ENCODE measurements around the gene TMEM163.
A peak's percentile ranks its signal among the peaks of the same experiment; 100 is the strongest.
"Not testable (repeated sequence)": the region's sequence is repeated elsewhere in the genome, so short reads cannot be mapped to it uniquely, and the experiment has no call there.

The TMEM163 gene

DNA sequence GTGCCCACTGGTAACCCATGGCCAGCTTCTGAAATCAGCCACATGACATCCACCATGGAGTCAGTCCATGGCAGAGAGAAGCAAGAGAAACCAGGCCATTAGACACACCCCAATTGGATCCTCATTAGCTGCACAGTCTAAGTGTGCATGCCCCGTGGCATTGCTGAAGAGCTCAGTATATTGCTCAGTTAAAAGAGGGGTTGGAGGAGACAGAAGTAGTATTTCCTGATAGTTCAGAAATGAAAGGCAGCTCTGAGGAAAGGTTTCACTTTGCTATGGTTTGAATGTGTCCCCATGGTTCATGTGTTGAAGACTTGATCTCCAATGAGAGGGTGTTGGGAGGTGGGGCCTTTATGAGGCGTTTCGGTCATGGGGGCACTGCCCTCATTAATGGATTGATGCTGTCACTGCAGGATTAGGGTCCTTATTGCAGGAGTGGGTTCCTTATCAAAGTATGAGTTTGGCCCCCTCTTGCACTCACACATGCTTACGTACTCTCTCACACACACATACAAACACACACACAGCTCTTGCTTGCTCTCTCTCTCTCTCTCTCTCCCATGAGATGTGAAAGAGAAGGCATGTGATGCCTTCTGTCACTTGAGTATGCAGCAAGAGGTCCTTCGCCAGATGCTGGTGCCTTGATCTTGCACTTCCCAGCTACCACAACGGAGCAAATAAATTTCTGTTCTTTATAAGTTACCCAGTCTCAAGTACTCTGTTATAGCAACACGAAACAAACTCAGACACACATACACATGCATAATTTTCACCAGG is 58.0 kb downstream of the TMEM163 start:
- DNase-seq = no peak

DNA sequence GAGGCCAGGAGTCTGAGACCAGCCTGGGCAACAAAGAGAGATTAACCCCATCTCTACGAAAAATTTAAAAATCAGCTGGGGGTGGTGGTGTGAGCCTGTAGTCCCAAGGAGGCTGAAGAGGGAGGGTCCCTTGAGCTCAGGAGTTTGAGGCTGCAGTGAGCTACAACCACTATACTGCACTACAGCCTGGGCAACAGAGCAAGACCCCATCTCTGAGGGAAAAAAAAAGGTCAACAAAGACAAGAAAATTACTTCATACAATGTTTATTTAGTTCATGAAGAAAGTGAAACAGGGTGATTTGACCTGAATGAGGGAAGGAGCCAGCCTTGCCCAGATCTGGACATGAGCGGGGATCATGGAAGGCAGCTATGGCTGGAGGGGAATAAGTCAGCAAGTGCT is 59.1 kb downstream of the TMEM163 start:
- DNase-seq = no peak

DNA sequence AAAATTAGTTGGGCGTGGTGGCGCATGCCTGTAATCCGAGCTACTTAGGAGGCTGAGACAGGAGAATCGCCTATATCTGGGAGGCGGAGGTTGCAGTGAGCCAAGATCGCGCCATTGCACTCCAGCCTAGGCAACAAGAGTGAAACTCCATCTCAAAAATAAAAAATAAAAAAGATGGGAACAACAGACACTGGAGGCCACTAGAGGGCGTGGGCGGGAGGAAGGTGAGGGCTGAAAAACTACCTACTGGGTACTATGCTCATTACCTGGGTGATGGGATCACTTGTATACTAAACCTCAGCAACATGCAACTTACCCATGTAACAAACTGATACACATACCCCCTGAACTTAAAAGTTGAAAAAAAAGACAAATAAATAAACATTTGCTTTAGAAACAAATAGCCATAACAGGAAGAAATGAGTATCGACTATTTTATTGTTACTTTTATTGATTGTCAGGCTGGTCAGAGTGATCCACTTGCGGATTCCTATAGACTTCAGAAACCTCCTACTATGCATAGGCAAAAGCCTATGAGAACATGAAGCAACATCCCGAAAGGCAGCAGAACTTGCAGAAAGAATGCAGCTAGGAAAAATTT is 61.0 kb downstream of the TMEM163 start:
- peak; percentile 13 to 40 for DNase-seq

DNA sequence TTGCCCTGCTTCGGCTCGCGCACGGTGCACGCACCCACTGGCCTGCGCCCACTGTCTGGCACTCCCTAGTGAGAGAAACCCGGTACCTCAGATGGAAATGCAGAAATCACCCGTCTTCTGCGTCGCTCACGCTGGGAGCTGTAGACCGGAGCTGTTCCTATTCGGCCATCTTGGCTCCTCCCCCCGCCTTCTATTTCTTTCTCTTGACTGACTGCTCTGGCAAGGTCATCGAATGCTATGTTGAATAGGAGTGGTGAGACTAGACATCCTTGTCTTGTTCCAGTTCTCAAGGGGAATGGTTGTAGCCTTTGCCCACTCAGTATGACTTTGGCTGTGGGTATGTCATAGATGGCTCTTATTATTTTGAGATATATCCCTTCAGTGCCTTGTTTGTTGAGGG is 62.4 kb downstream of the TMEM163 start:
- not testable (repeated sequence) for DNase-seq

DNA sequence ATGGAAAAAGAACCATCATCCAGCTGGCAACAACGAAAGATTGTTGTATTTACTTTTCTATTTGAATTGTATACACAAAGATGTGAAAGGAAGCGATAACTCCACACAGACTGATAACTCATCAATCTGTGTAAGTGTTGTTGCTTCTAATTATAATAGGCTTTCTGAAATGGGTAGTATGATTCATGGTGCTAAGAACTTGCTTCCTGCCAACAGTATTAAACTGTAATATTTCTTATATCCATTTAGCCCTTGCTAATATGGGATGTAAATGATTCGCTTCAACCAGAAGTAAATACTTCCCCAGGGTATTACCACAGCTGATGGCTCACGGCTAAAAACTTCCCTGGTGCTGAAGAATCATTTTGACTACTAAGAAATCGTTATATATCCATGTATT is 70.2 kb downstream of the TMEM163 start:
- DNase-seq = no peak

DNA sequence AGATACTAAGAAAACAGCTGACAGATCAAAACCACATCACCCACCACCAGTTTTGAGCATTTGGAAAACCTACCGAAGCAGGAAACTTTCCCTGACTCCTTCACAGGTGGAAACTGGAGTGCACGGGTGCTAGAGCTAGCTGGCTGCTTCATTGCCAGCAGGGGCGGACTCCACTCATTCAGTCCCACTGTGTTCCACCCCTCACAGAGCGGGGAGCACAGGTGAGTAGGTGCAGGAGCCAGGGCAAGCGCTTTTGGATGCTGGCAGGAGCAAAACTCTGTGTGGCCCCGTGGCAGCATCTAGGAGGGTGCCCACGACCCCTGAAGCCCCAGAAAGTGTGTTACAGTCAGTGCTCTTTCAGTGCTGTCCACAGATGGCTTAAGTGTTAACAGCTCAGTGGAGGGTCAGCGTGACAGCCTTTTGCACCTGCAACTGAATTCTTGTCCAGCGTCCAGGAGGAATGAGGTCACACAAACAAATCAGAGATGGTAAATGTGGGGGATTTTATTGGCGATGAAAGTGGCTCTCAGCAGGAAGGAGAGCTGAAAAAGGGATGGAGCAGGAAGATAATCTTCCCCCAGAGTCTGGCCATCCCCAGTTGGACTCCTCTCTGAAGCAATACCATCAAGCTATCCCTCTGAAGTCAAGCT is 71.1 kb downstream of the TMEM163 start:
- no peak for DNase-seq

DNA sequence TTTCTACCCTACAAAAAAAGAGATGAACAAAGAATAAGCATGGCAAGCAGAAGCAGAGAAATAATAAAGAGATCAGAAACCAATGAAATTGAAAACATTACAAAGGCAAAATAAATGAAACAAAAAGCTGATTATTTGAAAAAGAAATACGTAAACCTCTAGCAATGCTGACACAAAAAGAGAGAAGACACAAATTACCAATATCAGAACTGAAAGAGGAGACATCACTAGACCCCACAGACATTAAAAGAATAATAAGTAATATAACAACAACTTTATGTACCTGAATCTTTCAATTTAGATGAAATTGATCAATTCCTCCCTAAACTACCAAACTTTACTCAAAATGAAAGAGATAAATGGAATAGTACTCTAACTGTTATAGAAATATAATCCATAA is 75.9 kb downstream of the TMEM163 start:
- no peak for DNase-seq

DNA sequence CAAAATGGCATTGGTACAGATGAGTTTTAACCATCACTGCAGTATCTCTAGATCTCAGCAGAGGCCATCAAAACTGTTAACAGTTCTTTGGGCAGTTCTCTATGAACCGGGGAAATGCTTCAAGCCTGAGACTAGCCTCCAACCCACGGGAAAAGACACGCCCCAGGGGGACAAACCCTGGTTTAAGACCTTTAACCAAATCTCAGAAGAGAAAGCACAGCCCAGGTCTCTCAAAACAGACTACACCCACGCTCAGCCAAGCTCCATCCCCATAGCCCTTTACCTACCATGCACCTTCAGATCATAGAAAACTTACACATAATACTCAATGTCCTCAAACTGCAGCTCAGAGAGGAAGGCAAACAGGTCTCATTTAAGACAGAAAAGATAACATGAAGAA is 78.3 kb downstream of the TMEM163 start:
- no peak for DNase-seq

DNA sequence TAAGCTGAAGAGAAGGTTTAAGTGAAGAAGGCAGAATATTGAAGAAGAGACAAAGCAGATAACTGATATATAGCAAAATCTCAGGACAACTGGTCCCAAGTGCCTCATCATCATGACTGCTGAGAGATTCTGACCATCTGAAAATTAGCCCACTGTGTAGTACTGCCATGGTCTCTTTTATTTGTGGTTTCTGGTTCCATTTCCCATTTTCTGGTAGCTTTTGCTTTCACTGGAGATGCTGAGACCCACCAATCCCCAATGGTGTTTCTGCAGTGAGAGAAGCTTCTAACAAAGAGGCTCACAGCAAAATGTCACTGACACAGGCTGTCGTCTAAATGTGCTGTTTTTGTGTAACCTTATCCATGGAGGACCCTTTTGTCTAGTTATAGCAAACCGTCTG is 79.5 kb downstream of the TMEM163 start:
- no peak for DNase-seq

DNA sequence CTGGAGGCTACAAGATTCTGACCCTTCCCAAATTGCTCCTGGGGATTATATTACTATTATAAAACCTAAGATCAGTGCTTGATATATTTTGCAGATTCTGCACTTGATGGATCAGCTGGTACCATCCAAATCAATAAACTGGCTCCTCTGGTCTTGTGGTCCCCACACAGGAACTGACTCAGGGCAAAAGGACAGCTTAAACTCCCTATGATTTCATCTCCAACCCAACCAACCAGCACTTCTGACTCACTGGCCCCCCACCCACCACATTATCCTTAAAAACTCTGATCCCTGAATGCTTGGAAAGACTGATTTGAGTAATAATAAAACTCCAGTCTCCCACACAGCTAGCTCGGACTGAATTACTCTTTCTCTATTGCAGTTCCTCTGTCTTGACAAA is 82.1 kb downstream of the TMEM163 start:
- DNase-seq = no peak

DNA sequence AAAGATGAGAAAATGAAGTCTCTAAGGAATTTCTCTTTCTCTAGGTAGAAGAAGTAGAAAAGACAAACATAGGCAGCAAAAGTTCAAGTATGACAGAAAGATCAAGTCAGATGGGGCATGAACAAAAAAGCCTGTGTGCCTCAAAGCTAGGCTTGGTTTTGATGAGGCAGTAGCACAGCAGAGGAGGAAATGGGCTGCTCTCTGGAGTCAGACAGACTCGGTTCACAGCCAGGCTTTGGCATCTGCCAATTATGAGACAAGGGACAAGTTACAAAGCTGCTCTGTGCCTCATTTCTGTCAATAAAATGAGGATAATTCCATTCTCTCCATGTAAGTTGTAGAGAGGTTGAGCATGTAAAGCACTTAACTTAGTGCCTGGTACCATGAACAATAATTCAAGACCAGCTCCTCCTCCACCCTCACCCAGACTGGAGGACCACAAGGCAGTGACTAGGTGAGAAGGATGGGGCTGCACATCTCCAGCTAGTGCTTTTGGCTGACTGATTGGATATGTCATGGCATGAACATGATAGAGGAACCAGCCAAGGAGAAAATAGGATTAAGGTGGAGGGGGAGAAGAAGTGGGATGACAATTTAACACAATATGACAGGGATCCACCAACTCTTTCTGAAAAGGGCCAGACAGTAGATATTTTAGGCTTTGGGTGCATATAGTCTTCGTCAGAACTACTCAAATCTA is 84.6 kb downstream of the TMEM163 start:
- DNase-seq = no peak

DNA sequence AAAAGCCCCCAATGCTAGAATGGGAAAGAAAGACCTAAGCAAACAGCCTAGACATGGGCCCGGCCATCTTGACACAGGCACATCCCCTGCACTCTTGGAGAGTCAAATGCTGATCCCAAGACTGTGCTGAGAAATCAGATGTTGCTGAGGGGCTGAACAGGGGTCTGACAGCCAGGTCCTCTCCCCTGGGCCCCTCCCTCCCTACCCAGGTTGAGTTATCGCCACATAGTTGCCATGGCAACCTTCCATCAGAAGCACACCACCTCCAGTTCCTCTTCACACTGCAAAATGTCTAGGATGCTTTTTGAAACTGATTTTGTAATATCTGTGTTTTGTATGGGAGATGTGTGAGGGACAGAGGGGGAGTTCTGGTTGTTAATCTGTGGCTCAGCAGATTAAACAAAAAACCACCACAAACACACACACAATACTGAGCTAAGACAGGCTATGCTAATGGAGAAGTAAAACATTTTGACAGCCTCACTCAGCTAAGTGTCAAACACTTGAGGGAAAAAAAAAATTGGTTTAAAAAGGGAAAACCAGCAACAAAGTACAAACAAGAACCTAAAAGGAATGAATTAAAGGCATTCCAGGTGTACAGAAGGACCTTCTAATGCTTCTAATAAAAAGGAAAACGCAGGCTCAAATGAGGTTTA is 88.2 kb downstream of the TMEM163 start:
- DNase-seq = no peak

DNA sequence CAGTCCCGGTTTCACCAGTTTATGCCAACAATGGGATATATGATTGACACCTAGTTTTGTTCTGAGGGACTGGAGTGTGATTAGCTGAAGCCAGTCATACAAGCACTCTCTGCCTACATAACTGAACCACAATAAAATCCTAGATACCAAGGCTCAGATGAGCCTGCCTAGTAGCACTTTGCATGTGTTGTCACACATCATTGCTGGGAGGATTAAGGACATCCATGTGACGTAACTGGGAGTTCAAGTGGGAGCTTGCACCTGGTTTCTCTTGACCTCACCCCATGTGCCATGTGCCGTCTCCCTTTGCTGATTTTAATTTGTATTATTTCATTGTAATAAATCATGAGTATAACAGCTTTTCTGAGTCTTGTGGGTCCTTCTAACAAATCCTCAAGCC is 90.3 kb downstream of the TMEM163 start:
- DNase-seq = no peak

DNA sequence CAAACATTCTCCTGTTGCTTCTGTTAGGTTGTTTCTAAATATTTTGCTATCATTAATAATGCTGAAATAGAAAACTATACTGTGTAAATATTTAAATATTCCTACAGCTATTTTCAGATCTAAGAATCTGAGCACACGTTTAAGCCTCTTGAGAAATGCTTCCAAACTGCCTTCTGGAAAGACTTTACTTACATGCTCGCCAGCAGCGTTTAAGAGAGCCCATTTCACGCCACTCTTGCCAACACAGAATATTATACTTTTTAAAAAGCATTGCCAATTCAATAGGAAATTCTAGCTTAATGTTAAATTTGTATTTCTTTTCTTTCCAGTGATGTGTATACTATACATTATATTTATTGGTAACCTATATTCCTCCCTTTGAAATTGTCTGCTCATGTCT is 92.0 kb downstream of the TMEM163 start:
- DNase-seq = no peak

DNA sequence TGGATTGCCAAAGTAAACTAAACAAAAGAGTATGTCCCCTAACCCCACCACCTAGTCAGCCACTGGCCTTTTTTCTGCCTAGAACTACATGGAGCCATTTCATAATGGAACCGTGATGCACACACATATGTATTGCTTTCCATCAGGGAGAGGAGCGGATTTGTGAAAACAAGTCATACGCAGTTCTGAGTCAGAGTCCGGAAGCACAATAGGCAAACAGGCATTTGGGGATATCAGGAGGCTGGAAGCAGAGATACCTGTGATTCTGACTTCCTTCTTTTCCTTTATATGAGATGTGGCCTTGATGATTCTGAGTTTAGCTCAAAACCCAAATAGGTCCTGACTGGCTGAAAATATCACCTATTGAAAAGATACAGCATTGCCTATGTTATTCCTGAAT is 93.5 kb downstream of the TMEM163 start:
- no peak for DNase-seq

DNA sequence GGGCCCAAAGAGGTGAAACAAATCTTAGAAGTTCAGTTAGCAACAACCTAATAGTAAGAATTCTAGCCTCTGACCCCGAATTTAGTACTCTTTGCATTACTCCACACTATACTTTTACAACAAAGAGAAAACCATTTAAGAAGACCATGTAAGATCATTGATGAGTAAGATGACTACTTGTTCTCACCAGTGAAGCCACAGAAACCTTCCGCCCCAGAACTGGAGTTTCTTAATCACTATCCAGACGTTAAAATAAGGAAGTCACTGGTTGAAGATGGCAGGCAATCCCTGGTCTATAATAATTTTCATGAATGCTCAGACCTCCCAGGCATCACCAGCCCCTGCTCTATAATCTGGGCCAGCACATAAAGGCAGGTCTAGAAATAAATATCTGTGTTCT is 95.0 kb downstream of the TMEM163 start:
- DNase-seq = no peak

DNA sequence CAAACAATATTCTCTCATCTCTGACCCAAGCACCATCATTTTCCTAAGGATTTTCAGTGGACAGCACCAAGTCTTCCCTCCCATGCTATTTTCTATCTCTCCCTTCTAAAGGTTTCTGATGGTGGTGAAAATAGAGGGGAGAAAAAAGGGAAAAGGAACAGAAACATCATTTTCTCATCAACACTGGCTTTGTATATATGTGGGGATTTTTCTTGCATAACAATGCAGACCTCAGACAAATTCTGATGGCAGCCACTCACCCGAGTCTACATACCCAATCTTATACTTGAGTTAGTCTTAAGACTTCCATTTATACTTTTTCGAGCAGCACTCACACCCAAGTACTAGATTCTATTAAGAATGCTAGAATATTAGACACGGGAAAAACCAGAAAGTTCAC is 95.8 kb downstream of the TMEM163 start:
- DNase-seq = no peak

DNA sequence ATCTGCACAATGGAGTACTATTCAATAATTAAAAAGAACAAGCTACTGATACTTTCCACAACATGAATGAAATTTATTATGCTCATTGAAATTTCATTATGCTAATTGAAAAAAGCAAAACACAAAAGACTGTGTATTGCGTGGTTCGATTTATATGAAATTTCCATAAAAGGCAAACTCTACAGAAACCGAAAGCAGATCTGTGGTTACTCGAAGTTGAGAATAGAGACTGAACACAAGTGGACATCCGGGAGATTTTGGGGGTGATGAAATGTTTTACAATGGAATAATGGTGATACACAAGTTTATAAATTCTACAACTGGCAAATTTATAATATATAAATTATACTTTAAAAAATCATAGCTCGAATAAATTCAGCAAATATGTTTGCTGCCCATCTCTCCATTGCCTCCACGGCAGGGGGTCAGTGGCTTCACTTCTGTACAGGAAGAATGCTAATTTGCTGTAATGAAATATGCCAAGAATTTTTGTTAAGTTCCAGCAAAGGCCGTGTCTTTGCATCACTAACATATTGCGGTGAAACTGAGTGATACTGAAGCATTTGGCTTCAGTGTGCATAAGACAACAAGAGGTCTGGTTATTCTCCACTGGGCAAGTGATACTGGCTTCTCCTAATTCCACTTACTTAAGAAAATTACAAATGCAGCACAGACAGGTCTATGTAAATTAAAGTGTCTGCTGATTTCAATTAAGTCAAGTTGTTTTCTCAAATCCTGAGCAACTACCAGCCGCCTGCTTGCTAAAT is 96.7 kb downstream of the TMEM163 start:
- no peak for DNase-seq

DNA sequence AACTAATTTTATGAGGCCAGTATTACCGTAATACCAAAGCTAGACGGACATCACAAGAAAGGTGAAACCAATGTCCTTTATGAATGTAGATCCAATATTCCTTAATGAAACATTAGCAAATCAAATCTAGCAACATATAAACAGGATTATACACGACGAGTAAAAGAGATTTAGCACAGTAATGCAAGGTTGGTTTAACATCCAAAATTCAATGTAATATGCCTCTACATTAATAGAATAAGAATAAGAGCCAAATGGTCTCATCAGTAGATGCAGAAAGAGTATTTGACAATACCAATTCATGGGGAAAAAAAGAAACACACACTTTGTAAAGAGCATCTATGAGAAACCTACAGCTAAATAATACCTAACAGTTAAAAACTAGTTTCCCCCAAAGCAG is 99.5 kb downstream of the TMEM163 start:
- DNase-seq = no peak

DNA sequence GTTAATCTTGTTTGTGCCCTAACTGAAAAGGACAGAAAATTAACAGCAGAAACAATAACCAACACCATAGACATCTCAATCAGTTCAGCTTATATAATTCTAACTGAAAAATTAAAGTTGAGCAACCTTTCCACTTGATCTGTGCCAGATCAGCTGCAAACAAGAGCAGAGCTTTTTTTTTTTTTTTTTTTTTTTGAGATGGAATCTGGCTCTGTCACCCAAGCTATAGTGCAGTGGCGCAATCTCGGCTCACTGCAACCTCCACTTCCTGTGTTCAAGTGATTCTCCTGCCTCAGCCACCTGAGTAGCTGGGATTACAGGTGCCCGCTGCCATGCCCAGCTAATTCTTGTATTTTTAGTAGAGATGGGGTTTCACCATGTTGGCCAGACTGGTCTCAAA is 103.3 kb downstream of the TMEM163 start:
- DNase-seq = not testable (repeated sequence)

DNA sequence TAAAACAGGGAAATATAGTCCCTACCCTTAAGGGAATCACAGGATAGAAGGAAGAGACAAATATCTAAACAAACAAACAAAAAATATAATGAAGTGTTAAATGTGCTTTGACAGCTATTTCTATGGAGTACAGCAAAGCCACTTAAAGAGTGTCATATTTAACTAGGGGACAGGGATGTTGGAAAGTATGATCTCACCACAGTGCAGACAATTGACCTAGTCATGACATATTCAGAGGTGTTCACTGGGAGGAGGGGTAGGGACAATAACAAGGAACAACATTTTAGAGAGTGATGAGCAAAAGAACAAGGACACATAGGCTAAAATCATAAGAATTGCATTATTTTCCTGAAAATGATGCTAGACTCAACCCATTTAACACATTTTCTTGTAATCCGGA is 107.5 kb downstream of the TMEM163 start:
- DNase-seq = no peak

DNA sequence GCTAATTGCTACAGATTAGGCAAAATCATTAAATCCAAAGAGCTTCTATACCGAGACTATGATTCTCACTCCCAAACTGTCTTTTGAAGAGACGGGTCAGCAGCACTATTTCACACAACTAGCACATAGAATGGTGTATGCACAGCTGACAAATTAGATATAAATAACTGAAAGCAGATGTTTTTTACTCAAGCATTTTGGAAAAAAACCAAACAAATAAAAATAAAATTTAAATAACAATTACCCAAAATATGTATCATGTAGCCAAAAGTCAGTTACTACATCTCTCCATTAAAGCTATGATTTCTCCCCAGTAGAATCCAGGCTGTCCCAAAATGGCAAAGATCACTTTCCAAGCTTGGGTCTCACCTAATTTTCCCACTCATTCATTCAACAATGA is 107.9 kb downstream of the TMEM163 start:
- no peak for DNase-seq
